ENCODE results near the gene UBQLNL.

Gene UBQLNL

DNA sequence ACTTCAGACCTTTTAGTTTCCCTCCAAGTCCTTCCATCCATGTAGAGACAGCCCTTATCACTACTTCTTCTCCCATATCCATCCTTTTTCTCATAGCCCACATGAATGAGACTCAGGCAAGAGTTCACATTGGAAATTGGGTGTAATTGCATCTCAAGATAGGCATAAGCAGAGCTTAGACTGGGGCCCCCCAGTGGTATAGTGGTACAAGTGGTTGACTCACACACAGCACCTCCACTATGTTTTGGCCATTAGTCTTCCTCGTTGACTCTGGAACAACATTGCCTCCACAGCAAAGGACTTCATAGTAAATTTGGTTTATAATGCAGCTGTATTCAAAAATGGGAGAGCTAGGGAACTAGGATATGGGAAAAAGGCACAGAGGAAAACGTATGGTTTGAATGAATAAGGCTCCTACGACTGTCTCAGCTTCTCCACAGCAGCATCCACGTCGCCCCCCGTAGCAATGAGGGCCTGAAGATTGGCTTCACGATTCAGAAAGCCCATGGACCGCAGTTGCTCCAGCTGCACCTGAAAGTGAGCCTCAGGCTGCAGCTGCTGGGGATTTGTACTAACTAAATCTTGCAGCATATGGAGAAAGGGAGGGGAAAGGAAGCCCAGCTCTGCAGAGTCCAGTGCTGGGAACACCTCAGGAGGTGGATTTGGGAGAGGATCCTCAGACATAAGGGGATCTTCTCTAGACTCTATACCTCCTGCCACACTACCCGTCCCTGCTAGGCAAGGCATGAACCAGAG lies 9.1 kb downstream of the UBQLNL start:
- no peak for DNase-seq

GRCh38 chr11:5505363-5506048 lies 11.0 kb downstream of the UBQLNL start:
- DNase-seq = no peak

- no peak for DNase-seq
Measured at GRCh38 chr11:5504403-5504921, 12.0 kb downstream of the UBQLNL start.

- DNase-seq = no peak
Measured at GRCh38 chr11:5500393-5500801, 16.1 kb downstream of the UBQLNL start.

GRCh38 chr11:5499671-5500070 lies 16.8 kb downstream of the UBQLNL start:
- DNase-seq = no peak

DNA sequence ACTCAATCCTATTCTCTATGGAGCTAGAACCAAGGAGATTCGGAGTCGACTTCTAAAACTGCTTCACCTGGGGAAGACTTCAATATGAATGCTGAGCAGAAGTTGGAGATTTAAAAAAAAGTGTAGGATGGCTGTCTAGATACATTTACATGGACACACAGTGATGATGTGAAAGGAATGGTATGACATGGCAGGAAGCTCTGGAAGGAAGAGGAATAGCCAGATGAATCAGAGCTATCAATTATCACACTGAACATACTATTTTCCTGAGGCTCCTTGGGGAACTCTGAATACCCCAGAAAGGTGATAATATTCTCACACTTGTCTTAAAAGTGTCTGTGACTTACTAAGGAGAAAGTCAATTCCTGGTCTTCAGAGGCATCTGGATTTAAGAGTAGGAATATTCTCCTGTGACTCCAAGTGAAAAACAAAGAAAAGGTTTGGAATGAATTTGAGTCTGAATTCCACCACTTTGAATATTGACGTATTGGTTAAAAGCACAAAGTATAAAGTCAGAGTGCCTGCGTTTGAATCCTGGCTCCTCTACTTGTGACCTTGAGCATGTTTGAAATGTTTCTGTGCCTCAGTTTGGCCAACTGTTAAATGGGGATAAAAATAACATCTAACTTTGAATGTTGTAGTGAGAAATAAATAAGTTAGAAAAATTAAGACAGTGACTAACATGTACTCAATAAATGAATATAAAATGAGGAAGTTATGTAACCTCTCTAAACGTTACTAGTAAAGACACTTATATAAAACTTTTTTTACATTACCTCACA lies 26.7 kb downstream of the UBQLNL start:
- DNase-seq = no peak

DNA sequence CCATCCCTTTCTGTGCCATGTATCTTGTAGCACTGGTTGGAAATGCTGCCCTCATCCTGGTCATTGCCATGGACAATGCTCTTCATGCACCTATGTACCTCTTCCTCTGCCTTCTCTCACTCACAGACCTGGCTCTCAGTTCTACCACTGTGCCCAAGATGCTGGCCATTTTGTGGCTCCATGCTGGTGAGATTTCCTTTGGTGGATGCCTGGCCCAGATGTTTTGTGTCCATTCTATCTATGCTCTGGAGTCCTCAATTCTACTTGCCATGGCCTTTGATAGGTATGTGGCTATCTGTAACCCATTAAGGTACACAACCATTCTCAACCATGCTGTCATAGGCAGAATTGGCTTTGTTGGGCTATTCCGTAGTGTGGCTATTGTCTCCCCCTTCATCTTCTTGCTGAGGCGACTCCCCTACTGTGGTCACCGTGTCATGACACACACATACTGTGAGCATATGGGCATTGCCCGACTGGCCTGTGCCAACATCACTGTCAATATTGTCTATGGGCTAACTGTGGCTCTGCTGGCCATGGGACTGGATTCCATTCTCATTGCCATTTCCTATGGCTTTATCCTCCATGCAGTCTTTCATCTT lies 27.6 kb downstream of the UBQLNL start:
- no peak for DNase-seq

GRCh38 chr11:5488385-5488784 lies 28.1 kb downstream of the UBQLNL start, which contains the start of gene OR52D1:
Gene OR52D1 (plus strand): TSS chr11:5488685. CDS start chr11:5488707, 22 bp downstream.
- no peak for DNase-seq

DNA sequence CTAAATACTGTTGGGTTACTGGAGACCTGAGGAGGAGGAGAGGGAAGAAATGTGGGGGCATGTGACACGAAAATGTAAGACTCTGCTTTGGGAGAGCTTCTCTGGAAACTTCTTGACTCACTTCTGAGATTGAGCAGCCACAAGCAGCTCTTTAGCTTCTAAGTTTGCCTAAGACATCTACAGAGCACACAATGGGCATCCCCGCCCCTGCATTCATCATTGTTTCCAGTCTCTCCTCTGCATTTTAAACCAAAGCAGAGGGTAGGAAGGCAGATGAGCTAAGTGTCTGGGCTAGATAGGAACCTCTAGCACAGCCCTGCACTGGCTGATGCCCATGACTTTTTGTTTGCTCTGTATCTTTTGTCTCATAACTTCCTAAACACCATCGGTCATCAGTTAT lies 30.1 kb downstream of the UBQLNL start:
- no peak for DNase-seq

DNA sequence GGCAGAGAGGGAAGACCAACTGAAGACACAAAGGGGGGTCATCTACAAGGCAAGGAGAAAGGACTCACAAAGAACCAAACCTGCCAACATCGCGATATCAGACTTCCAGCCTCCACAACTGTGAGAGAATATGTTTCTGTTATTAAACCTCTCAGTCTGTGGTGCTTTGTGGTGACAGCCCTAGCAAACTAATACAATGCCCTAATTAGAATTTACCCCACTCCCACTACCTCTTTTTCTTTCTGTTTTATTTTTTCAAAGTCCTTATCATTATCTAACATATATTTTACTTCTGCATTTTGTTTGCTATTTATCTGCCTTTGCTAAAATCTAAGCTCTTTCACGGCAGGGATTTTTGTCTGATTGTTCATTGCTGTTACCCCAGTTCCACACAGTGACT lies 30.5 kb downstream of the UBQLNL start:
- DNase-seq = no peak

DNA sequence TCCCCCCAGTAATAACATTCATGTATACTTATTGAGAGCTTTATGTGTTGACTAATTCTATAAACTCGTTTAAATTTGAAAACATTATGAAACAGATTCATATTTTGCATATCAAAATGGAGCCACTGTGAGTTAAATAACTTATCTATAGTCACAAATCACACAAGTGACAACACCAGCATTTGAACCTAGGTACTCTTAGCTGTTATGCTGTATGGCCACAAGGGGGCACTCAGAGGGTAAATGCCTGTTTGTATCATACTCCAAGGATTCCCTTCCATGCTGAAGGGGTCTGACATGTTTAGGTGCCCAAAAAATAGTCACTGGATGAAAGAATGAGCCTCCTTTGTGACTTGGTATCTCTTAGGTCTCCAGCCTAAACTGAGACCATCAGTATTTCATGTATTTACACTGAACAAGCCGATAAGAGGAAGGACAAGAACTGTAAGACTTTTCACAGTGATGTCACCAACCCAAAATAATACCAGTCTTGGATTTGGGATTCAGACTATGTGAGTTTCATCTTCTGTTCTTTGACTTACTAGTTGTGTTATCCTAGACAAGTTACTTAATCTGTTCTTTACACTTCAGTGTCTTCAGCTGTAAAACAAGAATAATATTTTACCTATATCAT lies 40.2 kb downstream of the UBQLNL start:
- no peak for DNase-seq

GRCh38 chr11:5473921-5474320 lies 42.6 kb downstream of the UBQLNL start:
- DNase-seq = no peak

- DNase-seq = no peak
Measured at GRCh38 chr11:5467527-5467926, 49.0 kb downstream of the UBQLNL start.
